HepG2 (cell line): ENCODE measurements around the gene SAPCD1. TPM values are rescaled to one million over a fixed set of nuclear protein-coding genes. Genes with fewer than 3 reads are reported as not detected.
"Not testable (repeated sequence)": the region's sequence is repeated elsewhere in the genome, so short reads cannot be mapped to it uniquely, and the experiment has no call there.

Source experiments
- ATAC-seq: fragments of 200-7000 bp; cut with Tn5 transposase; 3 replicates; pipeline ENCODE4 v1.9.1; 2020; ENCODE audit warnings: mild to moderate bottlenecking, moderate library complexity
- BruUV-seq: library from RNA; stranded (reverse); fragments of 400-500 nt; replicated peaks from 2 replicates; lab custom pipeline; 2021; lab: Mats Ljungman, UMichigan
- CTCF ChIA-PET: fragments of 300-600 bp; formaldehyde crosslinking; extraction: SDS; loops from one replicate; lab custom pipeline; 2021; ENCODE audit warnings: low total read pairs, inconsistent platforms, low intra/inter-chr PET ratio; lab: Yijun Ruan, JAX
- POLR2A ChIA-PET: fragments of 350-600 bp; sonication (Branson Sonifier 250); formaldehyde crosslinking; loops from one replicate; lab custom pipeline; 2020; ENCODE audit warnings: antibody characterized with exemption, inconsistent platforms; lab: Yijun Ruan, JAX
- DNase-seq: peaks from one replicate; pipeline ENCODE4 v3.0.0-alpha.2; 2015; ENCODE audit warnings: low spot score
- FAIRE-seq: peaks from 3 replicates; lab custom pipeline; 2011; peaks lifted over from hg19 to GRCh38; lab: Jason Lieb, UNC
- H2AFZ ChIP-seq: one replicate; pipeline ENCODE4 v1.6.1; 2011; ENCODE audit warnings: low read length, inconsistent platforms
- H3K27ac ChIP-seq: fragments of 300-600 bp; 3 replicates; pipeline ENCODE4 v1.8.0; 2011; ENCODE audit warnings: mixed run types, mild to moderate bottlenecking, mixed read lengths, low read length, inconsistent platforms; ENCODE audit not compliant: insufficient read depth; ENCODE audit errors: extremely low read length
- H3K27me3 ChIP-seq, 2 experiments: fragments of 200-600 bp in 1 of 2; 2 replicates in 1 of 2; 3 replicates in 1 of 2; pipeline versions ENCODE4 v1.6.0 to v1.8.0; 2011; ENCODE audit warnings: low read length in 2 of 2, mild to moderate bottlenecking in 2 of 2, moderate library complexity in 2 of 2, inconsistent platforms in 1 of 2; ENCODE audit not compliant: insufficient read depth in 2 of 2, control insufficient read depth in 1 of 2
- H3K36me3 ChIP-seq, 2 experiments: fragments of 200-600 bp in 1 of 2; replicated peaks in 1 of 2; 2 replicates in 1 of 2; 3 replicates in 1 of 2; pipeline versions ENCODE4 v1.5.1 to v1.8.0; 2011; ENCODE audit warnings: low read length in 2 of 2, inconsistent platforms in 1 of 2; ENCODE audit not compliant: insufficient read depth in 2 of 2, control insufficient read depth in 1 of 2
- H3K4me1 ChIP-seq: 2 replicates; pipeline ENCODE4 v1.5.1; 2012; ENCODE audit warnings: low read length, inconsistent platforms; ENCODE audit not compliant: insufficient read depth
- H3K4me2 ChIP-seq: 2 replicates; pipeline ENCODE4 v1.6.0; 2011; ENCODE audit warnings: low read depth, low read length, inconsistent platforms
- H3K4me3 ChIP-seq, 3 experiments: fragments of 200-600 bp in 1 of 3; sonication (generic), shearing (Covaris generic) in 1 of 3; replicated peaks in 1 of 3; 2 replicates each; pipeline ENCODE4 v1.5.1; 2011 to 2016; ENCODE audit warnings: low read length in 3 of 3, inconsistent platforms in 2 of 3, low read depth in 2 of 3, mild to moderate bottlenecking in 2 of 3, control low read depth in 1 of 3, mixed read lengths in 1 of 3; ENCODE audit not compliant: insufficient read depth in 1 of 3
- H3K79me2 ChIP-seq: one replicate; pipeline ENCODE4 v1.6.1; 2011; ENCODE audit warnings: low read length, inconsistent platforms; ENCODE audit not compliant: insufficient read depth
- H3K9ac ChIP-seq: 2 replicates; pipeline ENCODE4 v1.6.0; 2011; ENCODE audit warnings: mild to moderate bottlenecking, low read depth, low read length, inconsistent platforms; ENCODE audit not compliant: insufficient read depth
- H3K9me3 ChIP-seq: 2 replicates; pipeline ENCODE4 v1.5.1; 2012; ENCODE audit warnings: mild to moderate bottlenecking, low read length
- H4K20me1 ChIP-seq: 2 replicates; pipeline ENCODE4 v1.6.0; 2011; ENCODE audit warnings: inconsistent platforms, mild to moderate bottlenecking, low read length, moderate library complexity; ENCODE audit not compliant: insufficient read depth
- IRF2 ChIP-seq: IDR thresholded peaks from 2 replicates; pipeline ENCODE4 v1.6.1; 2018; ENCODE audit warnings: missing genetic modification reagents, missing compliant biosample characterization
- LRRFIP1 ChIP-seq: sonication (generic); formaldehyde crosslinking; conservative IDR thresholded peaks from 2 replicates; pipeline ENCODE4 v1.4.0; 2020; ENCODE audit warnings: missing genetic modification reagents
- PRPF4 ChIP-seq: fragments of 200-400 bp; formaldehyde crosslinking; IDR thresholded peaks from 2 replicates; pipeline ENCODE4 v1.6.1; 2016; ENCODE audit warnings: low read length, low read depth; ENCODE audit not compliant: poor library complexity, severe bottlenecking
- SMAD3 ChIP-seq: sonication (generic); formaldehyde crosslinking; IDR thresholded peaks from 2 replicates; pipeline ENCODE4 v1.4.0; 2020; ENCODE audit warnings: missing genetic modification reagents
- ZBTB2 ChIP-seq: sonication (generic); formaldehyde crosslinking; IDR thresholded peaks from 2 replicates; pipeline ENCODE4 v1.8.0; 2022; ENCODE audit warnings: low read depth, missing genetic modification reagents
- ZFP90 ChIP-seq: sonication (generic); formaldehyde crosslinking; IDR thresholded peaks from 2 replicates; pipeline ENCODE4 v1.8.0; 2022; ENCODE audit warnings: missing genetic modification reagents, mild to moderate bottlenecking, inconsistent platforms, borderline replicate concordance
- ZNF12 ChIP-seq: sonication (generic); formaldehyde crosslinking; IDR thresholded peaks from 2 replicates; pipeline ENCODE4 v1.5.0; 2020; ENCODE audit warnings: missing genetic modification reagents
- ZNF143 ChIP-seq: sonication (generic); formaldehyde crosslinking; IDR thresholded peaks from 2 replicates; pipeline ENCODE4 v1.4.0; 2020; ENCODE audit warnings: missing genetic modification reagents
- ZNF75D ChIP-seq: sonication (generic); formaldehyde crosslinking; IDR thresholded peaks from 2 replicates; pipeline ENCODE4 v1.8.1; 2023; ENCODE audit warnings: missing genetic modification reagents, mild to moderate bottlenecking, borderline replicate concordance
- ZSCAN12 ChIP-seq: sonication (generic); formaldehyde crosslinking; IDR thresholded peaks from 2 replicates; pipeline ENCODE4 v1.9.0; 2021; ENCODE audit warnings: mild to moderate bottlenecking, missing genetic modification reagents
- WGBS: methylation state at CpG from one replicate; pipeline ENCODE4 v1.1.6; 2017; ENCODE audit warnings: low lambda C conversion rate; 5-methylcytosine and 5-hydroxymethylcytosine counted together
- in situ Hi-C: cut with HindIII; loops from 2 replicates; pipeline ENCODE4 v1.10.0; 2017; ENCODE audit warnings: low pct_unique_long_range_greater_than_20kb; ENCODE audit not compliant: extremely low pct_ligation_motif_present
- intact Hi-C: fragments of 100-400 bp; cut with micrococcal nuclease; formaldehyde crosslinking; loops from one replicate; pipeline ENCODE4 v1.10.0; 2022; ENCODE audit not compliant: unreplicated experiment
- polyA plus RNA-seq, 8 experiments: library from polyadenylated mRNA; depleted of rRNA in 3 of 8; stranded (reverse) in 7 of 8; unstranded in 1 of 8; fragments of >200 nt; fragmentation: Illumina TruSeq in 4 of 8; extraction: Trizol in 4 of 8; gene quantifications; 2 replicates each; pipeline versions ENCODE4 v1.2.1 to v1.2.3, GENCODE V29; 2011 to 2016; ENCODE audit warnings: low read depth in 4 of 8, missing spikeins in 1 of 8, mixed read lengths in 1 of 8; ENCODE audit not compliant: insufficient read depth in 1 of 8
- total RNA-seq, 5 experiments: library from RNA; depleted of rRNA; stranded (reverse); fragments of >200 nt; fragmentation: Illumina TruSeq; extraction: Trizol; gene quantifications; 2 replicates each; pipeline ENCODE4 v1.2.3, GENCODE V29; 2016; ENCODE audit warnings: low read depth in 1 of 5
- TF ChIP-seq, protein P1 (sequence below): sonication (generic); IDR thresholded peaks from 2 replicates; pipeline ENCODE4 v1.6.1; 2016; ENCODE audit warnings: low read depth, borderline replicate concordance

The SAPCD1 gene
- total and polyA plus RNA-seq, 2 of the 13 experiments (the other 11 are each of a cell fraction or from before 2014, with no cell fraction given), result 2.5 to 3.9 TPM

GRCh38 chr6:31793927-31794245 is 31.4 kb downstream of the SAPCD1 start:
- peak; percentile 38 for TF ChIP-seq PRPF4
- H3K4me3 ChIP-seq, result peak overlapping the region; percentile 89 to 98 (median 98); a peak in 5 of 6 replicates
- peak overlapping the region; percentile 95 for H3K4me2 ChIP-seq
- peaks cover 9 to 33% of the 10 kb centered on the region in 2 experiments for H3K36me3 ChIP-seq
- CTCF ChIA-PET, ATAC-seq, H3K9me3 ChIP-seq, H4K20me1 ChIP-seq, BruUV-seq, in situ Hi-C loops, H2AFZ ChIP-seq, H3K27me3 ChIP-seq, FAIRE-seq, DNase-seq: not testable (repeated sequence)
- POLR2A ChIA-PET, result interaction anchor here (2.7 to 4.3 kb wide), 3 partner anchors 16 to 56 kb away, joined by 15 to 61 read pairs (median 47); partner anchors contain the start of genes CLIC1, HSPA1B and MSH5
- H3K9ac ChIP-seq, result peak overlapping the region; percentile 92
- WGBS, result 89% methylated on average over 6 of the region's 6 CpGs
- peaks cover 22% of the 10 kb centered on the region for H3K79me2 ChIP-seq
- peak overlapping the region; percentile 76 for H3K27ac ChIP-seq
- peaks cover 25% of the 10 kb centered on the region for H3K4me1 ChIP-seq
- intact Hi-C loops, result loop anchor here (2.0 kb wide), 1 partner anchor 21 kb away; the partner anchor contains the start of genes HSPA1A and HSPA1L

DNA sequence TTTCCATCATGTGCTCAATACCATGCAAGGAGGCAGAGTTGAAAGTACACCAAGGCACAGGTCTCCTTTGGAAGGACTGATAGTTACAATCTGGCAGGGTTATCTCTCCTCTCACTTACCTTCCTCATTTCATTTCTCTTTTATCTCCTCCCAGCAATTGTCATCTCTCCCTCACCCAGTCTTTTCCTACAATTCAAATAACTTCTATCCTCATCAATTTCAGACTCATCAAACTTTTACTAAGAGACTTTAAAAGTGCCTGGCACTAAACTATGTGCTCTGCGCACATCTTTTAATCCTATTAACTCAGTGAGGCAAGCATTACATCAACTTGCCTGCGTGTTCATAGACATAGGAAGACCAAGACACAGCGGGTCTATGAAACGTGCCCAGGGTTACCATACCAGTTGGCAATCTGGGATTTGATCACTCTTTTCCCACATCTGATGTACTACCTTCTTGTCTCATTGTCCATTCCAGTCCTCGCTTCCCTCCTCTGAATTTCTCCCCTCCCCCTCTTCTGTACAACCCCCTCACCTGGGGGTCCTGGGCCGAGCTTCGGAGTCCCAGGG is 31.9 kb downstream of the SAPCD1 start:
- WGBS, result 9% methylated on average over 7 of the region's 7 CpGs
- no peaks in the 10 kb centered on the region for H4K20me1 ChIP-seq
- POLR2A ChIA-PET, result interaction anchor here (1.0 to 4.3 kb wide), 13 partner anchors 8 to 113 kb away, joined by 3 to 77 read pairs (median 11); partner anchors contain the start of genes ABHD16A, CLIC1, HSPA1A and HSPA1B
- peak overlapping the region; percentile 76 for H3K27ac ChIP-seq
- FAIRE-seq, result peak; percentile 28
- intact Hi-C loops, result loop anchor here (2.0 kb wide), 1 partner anchor 20 kb away; the partner anchor contains the start of genes HSPA1A and HSPA1L
- peak overlapping the region; percentile 89 to 98 (median 98) for H3K4me3 ChIP-seq
- H3K4me1 ChIP-seq, result peaks cover 25% of the 10 kb centered on the region
- ATAC-seq, result peak; percentile 6
- in situ Hi-C loops, result no loop called here
- BruUV-seq, result TSS peak; percentile 62
- peaks cover 7 to 30% of the 10 kb centered on the region in 2 experiments for H3K36me3 ChIP-seq
- H3K79me2 ChIP-seq, result peaks cover 22% of the 10 kb centered on the region
- peak overlapping the region; percentile 95 for H3K4me2 ChIP-seq
- peak overlapping the region; percentile 28 for H2AFZ ChIP-seq
- no peaks in the 10 kb centered on the region; a peak in 1 of 5 replicates for H3K27me3 ChIP-seq
- no peaks in the 10 kb centered on the region for H3K9me3 ChIP-seq
- no peak for DNase-seq
- H3K9ac ChIP-seq, result peak overlapping the region; percentile 92
- CTCF ChIA-PET, result no interaction called here
- TF ChIP-seq ZSCAN12 (CRISPR knock-in tag), result 0 out of 2 replicates have a peak, but pooled peaks have one; percentile 1
- TF ChIP-seq ZNF12 (CRISPR knock-in tag), result no peak
- TF ChIP-seq IRF2 (CRISPR knock-in tag), result no peak
- TF ChIP-seq SMAD3 (CRISPR knock-in tag), result no peak
- TF ChIP-seq LRRFIP1 (CRISPR knock-in tag), result no peak
- TF ChIP-seq, protein P1, sequence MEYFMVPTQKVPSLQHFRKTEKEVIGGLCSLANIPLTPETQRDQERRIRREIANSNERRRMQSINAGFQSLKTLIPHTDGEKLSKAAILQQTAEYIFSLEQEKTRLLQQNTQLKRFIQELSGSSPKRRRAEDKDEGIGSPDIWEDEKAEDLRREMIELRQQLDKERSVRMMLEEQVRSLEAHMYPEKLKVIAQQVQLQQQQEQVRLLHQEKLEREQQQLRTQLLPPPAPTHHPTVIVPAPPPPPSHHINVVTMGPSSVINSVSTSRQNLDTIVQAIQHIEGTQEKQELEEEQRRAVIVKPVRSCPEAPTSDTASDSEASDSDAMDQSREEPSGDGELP, result no peak
- TF ChIP-seq ZFP90, result peak; percentile 61; the same call in 1 of the 2 replicates
- TF ChIP-seq ZNF143 (CRISPR knock-in tag), result no peak
- no peak for TF ChIP-seq ZNF75D (CRISPR knock-in tag)
- TF ChIP-seq ZBTB2, result no peak
